GM19397 (cell line): ENCODE measurements around the gene UBAC2.
"Not testable (repeated sequence)": the region's sequence is repeated elsewhere in the genome, so short reads cannot be mapped to it uniquely, and the experiment has no call there.

ENCODE experiments used
- ATAC-seq: cut with Tn5 transposase; IDR thresholded peaks from one replicate; pipeline ENCODE4 v1.9.1; 2021; ENCODE audit warnings: mild to moderate bottlenecking, moderate library complexity; ENCODE audit not compliant: unreplicated experiment

UBAC2 gene

GRCh38 chr13:99405966-99406365 lies 205.3 kb downstream of the UBAC2 start:
- ATAC-seq, result no peak

DNA sequence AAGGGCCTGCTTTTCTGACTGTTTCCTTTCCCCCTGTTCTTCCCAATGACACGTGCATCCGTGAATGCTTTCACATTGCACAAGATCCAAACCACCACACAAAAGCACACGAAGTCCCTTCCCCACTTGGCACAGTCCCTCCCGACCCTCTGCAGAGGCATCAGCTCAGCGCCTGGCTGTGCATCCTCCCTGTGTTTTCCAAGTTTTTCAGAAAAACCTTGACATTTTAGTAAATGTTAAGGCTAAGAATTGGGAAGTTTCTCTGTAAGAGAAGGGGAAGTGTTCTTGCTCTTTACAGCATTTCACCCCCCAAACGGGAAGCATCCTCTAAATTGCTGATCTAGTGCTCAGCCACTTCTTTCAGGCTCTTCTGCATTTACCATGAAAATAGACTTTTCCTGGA lies 206.1 kb downstream of the UBAC2 start:
- ATAC-seq, result no peak

- no peak for ATAC-seq
Measured at GRCh38 chr13:99407906-99408702, 207.4 kb downstream of the UBAC2 start.

DNA sequence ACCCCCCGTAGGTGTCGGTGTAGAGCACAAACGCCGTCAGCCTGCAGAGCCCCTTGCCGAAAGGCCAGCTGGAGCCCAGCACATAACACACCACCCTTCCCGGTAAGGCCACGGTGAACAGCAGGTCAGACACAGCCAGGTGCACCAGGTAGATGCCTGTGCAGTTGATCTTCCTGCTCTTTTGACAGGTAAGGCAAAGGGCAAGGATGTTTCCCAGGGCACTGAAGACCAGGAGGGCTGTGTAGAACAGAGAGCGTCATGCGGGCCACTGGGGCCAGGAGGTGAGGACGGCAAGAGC lies 208.0 kb downstream of the UBAC2 start:
- ATAC-seq, result no peak

- not testable (repeated sequence) for ATAC-seq
Measured at GRCh38 chr13:99409461-99410083, 208.9 kb downstream of the UBAC2 start.

DNA sequence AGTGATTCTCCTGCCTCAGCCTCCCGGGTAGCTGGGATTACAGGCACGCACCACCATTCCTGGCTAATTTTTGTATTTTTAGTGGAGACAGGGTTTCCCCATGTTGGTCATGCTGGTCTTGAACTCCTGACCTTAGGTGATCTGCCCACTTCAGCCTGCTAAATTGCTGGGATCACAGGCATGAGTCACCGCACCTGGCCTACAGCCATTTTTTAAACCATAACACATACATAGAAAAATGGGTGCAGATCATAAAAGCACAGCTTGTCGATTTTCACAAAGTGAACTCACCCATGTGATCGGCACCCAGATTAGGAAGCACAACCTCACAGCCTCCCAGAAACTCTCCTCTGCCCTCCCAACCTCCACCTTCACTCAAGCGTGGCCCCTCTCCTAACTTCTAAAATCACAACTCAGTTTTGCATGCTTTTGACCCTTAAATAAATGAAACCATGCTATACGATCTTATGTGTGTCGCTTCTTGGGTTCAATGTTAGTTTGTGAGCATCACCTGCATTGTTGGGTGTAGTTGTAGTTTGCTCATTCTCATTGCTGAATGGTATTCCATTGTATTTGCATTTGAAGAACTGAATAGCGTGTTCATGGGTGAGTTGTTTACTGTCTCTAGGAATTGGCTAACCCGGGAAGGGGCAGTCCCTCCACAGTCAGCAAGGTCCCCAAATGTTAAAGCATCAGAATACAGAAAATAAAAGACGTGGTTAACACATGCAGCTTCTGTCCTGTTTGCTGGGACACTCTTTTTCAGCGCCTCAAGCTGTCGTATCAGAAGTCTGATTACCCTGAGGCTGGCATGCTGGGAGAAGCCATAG lies 210.2 kb downstream of the UBAC2 start:
- ATAC-seq, result not testable (repeated sequence)

GRCh38 chr13:99412856-99413255 lies 212.2 kb downstream of the UBAC2 start:
- ATAC-seq, result no peak

DNA sequence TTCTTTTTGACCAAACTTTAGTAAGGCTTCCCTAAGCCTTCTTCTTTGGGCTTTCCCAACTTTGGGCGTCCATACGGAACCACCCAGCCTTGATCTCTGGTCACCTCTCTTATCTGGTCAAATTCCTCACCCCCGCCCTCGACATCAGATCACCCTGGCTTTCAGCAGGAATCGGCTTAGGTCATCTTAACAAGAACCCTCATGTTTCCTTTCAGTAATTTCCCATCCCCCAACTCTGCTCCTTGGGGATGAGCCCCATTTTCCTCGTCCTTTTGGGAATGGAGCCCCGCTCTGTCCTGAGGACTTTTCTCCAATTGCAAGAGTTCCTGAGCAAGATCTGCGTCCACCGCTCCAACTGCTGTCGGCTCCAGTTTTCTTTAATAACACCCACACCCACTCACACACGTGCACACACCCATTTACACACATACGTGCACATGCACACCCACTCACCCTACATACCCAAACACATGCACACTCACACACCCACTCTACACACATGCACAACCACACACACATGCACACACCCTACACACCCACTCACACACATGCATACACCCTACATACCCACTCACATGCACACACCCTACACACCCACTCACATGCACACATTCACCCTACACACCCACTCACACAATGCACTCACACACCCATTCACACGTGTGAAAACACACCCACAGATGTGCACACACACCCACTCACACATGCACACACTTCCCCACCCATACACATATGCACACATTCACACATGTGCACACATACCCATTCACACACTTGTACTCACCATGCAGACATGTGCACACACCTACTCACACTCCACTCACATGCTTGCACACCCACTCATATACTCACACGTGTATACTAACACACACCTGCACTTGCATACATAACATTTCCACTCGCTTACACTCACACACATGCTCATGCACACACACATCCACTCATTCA lies 213.7 kb downstream of the UBAC2 start:
- no peak for ATAC-seq

GRCh38 chr13:99415014-99415650 lies 214.5 kb downstream of the UBAC2 start:
- ATAC-seq, result no peak

DNA sequence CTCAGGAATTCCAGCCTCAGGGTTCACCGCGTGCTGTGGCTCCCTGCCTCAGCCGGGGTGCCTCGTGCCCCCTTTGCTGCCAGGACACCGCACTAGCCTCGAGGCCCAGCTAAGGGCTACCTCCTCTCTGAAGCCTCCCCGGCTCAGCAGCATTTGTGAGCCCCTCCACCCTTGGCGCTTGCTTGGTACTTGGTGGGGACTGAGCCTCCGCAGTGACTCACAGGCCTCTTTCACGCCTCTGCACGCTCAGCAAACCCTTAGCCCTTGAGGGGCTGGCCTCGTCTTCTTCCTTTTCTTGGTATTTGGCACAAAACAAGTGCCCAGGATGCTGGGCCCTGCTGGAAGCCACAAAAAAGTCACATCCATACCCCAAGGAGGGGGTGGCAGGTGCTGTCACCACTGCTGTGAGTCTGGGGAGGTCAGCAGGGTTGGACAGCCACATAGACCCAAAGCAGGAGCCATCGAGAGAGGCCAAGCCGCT lies 215.2 kb downstream of the UBAC2 start:
- no peak for ATAC-seq

DNA sequence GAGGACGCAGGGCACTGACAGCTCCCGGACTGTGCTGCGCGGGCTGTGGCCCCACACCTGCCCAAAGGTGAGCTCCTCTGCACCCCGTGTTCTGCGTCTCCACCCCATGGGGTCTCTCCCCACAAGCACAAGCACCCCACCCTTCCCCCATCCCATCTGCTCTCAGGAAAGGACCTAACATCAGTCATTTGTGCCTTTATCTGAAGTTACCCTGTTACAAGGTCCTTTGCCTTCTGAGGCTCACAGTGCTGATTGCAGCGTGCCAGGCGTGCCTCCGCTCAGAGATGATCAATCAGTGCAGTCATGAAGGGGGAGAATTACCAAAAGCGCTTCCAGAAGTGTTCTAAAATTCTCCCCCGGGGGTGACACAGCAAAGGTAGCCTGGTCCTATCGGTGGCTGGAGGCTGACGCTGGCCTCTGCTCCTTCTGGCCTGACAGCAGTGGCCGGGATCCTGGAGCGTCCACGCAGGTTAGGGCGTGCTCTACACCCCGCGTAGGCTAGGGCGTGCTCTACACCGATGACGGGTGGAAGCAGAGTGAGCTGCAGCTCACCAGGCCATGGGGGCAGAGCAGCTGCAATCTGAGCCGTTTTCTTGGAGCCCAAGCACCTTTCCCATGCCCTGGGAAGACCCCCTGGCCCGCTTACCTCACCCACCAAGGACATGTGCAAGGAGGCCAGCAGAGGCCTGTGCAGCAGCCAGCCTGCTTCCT lies 215.9 kb downstream of the UBAC2 start:
- no peak for ATAC-seq

GRCh38 chr13:99417201-99418102 lies 216.8 kb downstream of the UBAC2 start:
- no peak for ATAC-seq

DNA sequence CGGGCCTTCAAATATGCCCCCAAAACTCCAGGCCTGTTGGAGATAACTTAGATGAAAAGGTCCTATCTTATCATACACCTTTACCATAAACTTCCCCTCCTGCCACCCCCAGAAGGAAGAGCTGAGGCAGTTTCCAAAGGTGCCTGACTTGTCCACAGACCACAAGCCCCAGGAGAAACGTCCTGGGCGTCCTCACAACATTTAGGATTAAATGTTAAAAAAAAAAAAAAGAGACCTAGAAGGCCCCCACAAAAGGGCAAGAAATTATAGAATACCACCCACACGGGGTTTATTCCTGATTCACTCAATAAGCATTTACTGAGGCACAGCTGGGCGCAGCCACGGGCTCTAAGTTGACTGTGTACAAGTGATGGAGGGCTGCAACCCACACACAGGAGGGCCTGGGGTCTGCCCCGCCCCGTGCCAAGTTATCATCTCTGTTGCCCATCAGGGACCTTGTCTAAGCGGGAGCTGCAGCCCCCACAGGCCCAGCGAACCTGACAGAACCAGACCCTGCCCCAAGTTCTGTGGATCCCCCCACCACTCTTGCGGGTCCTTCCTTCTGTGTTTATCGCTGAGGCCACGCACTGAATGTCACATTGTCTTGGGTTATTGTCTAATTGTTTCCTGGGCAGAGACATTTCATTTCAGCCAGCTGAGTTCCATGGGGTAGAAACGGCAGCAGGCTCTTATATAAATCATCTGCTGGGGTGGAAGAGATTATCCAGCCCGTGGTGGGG lies 217.6 kb downstream of the UBAC2 start:
- no peak for ATAC-seq

GRCh38 chr13:99418843-99419140 lies 218.1 kb downstream of the UBAC2 start:
- ATAC-seq, result no peak

GRCh38 chr13:99419591-99420243 lies 219.1 kb downstream of the UBAC2 start:
- no peak for ATAC-seq

DNA sequence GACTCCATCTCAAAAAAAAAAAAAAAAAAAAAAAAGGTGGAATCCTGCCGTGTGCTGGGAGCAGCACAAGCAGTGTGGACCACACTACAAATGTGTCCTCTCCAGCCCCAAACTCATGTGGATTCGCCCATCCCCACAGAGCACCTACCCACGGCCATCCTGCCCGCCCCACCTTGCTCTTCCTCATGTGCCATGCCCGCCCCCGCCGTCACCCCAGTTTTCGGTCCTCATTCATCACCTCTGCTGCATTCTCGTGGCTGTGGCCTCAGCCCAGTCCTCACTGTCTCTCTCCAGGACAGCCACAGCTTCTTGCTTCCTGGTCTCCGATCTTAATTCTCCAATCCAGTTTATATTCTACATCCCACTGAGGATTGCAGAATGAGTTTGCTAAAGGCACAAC lies 220.6 kb downstream of the UBAC2 start:
- ATAC-seq, result no peak

DNA sequence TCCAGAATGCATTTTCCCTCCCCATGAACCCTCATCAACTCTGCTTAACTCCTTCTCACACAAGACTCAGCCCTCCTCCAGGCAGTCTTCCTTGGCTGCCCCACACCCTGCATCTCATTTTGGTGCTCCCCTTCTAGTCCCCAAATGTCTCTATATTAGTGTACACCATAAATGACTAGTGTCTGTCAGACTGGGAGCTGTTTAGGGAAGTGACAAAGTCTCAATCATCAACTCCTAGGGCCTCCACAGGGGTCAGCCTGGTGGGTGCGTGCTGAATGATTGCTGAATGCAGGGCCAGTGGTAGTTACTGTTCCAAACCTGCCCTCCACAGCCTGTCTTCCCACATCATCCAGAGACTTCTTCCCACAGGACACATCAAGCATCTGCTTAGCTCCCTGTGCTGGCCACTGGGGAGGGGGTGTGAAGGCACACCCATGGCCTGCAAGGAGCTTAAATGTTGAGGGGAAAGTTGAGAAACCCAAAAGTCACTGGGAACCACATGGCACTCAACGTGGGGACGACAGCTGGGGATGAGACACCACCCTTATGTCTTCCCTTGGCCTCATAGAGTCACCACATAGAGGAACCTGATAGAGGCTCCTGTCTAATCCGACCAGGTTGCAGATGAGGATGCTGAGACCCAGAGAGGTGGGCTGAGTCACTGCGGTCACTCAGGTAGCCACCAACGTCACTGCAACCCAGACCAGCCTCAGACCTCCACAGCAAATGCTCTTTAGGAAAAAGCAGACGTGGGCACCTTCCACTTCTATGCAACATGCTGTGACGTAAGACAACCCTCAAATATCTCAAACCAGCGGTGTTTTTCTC lies 221.3 kb downstream of the UBAC2 start:
- no peak for ATAC-seq
